VCaP (cell line): Measurements from ENCODE around the gene EGFR.

Experiments
- H3K27ac ChIP-seq: fragments of 450-650 bp; 2 replicates; pipeline ENCODE4 v1.5.1; 2017
- TF ChIP-seq, protein P1 (sequence below): fragments of 450-650 bp; conservative IDR thresholded peaks from 2 replicates; pipeline ENCODE4 v1.5.1; 2017; ENCODE audit warnings: mild to moderate bottlenecking, moderate library complexity

EGFR gene

DNA sequence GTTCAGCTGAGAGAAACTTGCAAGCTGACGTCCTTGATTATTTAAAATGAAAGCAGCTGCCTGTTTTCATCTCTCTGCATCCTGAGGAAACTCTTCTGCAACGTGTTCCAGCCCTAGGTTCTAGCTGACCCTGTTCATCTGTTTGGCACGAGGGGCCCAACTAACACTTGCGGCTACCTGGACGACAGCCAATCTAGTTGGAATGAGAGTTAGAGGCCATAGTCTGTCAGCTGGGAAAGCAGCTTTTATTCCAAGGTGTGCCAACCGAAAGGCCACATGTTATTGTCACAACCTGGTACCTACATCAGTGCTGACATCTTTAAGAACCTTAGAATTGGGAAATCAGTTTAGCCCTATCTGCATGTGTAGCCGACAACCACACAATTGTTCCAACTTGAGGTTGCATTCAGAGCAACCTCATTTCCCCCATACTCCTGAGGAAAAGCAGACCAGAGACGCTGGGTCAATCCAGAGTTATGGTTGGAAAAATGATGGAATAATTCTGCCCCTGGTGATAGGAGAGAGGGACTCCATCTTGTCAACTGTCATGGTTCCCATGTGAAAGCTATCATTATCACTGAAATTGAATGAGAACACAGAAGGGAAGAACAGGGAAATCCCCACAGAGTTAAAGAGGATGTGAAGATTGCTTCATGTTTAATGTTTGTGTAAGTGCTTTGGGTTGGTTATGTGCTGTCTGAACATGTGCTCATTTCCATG lies 121.6 kb downstream of the EGFR start:
- H3K27ac ChIP-seq, result no peak overlapping the region
- TF ChIP-seq, protein P1, sequence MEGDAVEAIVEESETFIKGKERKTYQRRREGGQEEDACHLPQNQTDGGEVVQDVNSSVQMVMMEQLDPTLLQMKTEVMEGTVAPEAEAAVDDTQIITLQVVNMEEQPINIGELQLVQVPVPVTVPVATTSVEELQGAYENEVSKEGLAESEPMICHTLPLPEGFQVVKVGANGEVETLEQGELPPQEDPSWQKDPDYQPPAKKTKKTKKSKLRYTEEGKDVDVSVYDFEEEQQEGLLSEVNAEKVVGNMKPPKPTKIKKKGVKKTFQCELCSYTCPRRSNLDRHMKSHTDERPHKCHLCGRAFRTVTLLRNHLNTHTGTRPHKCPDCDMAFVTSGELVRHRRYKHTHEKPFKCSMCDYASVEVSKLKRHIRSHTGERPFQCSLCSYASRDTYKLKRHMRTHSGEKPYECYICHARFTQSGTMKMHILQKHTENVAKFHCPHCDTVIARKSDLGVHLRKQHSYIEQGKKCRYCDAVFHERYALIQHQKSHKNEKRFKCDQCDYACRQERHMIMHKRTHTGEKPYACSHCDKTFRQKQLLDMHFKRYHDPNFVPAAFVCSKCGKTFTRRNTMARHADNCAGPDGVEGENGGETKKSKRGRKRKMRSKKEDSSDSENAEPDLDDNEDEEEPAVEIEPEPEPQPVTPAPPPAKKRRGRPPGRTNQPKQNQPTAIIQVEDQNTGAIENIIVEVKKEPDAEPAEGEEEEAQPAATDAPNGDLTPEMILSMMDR, result no peak

DNA sequence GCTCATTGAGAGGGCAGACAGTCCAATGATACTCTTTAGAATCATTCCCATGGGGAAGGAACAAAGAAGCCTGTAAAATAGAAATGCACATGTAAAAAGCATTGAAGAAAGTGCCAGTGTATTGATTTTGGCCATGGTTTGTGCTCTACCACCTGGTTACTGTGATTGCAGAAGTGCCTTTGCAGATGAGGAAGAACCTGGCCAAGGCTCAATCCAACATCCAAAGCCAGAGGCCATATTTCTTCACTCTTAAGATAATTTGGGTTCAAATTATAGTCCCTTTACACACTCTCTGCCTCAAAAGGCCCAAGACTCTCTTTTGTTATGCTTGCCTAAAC lies 122.1 kb downstream of the EGFR start:
- no peak overlapping the region for H3K27ac ChIP-seq

DNA sequence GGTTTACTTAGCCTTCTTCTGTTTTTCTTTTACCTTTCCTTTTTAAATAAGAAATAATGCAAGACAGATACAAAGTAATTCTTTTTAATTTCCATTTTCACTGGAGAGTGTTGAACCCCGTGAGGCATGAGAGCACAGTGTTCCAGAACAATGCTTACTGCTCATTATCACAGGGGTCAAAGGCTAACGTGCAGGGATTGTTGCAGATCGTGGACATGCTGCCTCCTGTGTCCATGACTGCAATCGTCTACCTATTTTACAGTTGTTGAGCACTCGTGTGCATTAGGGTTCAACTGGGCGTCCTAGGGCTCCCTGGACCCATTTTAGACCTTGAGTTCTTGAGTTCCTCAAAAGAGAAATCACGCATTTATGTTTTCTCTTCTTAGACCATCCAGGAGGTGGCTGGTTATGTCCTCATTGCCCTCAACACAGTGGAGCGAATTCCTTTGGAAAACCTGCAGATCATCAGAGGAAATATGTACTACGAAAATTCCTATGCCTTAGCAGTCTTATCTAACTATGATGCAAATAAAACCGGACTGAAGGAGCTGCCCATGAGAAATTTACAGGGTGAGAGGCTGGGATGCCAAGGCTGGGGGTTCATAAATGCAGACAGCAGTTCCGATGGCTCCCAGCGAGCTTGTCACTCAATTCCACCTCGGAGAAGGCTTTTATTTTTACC lies 124.2 kb downstream of the EGFR start:
- TF ChIP-seq, protein P1, result no peak
- no peak overlapping the region for H3K27ac ChIP-seq

More for the DNA sequence above, 122.1 kb downstream of the EGFR start:
- TF ChIP-seq, protein P1, result no peak

DNA sequence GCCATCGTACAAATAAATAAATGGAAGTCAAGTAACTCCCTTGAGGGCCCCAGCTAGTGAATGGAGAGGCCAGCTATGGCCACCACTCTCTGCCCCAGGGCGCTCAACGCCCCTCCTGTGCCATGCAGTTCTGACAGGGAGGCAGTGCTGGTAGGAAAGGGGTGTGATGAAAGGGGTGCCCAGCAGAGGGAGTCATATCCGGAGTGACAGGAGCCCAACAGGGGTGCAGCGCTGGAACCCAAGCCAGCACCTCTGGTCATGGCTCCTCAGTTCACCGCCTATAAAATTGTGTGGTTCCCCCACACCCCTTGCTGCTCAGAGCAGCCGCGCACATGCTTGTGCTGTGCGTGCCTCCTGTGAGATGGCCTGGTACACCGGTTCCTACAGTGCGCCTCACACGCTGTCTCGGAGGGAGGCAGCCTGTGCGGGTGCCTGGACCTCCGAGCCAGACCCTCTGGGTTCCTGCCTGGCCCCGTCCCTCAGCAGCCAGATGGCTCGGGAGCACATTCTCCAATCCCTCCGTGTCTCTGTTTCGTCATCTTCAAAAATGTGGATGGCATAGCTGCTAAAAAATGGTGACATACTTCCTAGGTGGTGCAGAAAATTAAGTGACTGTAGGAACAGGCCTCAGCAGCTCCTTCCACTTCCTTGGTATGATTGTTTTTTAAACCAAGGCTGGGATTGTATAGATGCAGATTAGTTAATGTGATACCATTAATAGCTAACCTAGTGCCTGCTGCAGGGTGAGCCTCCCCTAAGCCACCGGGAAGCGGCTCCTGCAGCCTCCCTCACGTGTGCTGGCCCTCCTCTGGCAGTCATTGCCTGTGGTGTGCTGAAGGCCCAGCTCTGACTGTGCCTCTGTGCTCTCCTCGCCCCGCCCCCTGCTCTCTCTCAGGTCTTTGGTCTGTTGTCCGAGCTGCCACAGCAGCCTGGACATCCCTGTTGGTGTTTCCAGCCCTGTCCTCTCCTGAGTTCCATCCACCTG lies 125.8 kb downstream of the EGFR start:
- no peak overlapping the region for H3K27ac ChIP-seq
- TF ChIP-seq, protein P1, result no peak; the same call in 1 of the 2 replicates

DNA sequence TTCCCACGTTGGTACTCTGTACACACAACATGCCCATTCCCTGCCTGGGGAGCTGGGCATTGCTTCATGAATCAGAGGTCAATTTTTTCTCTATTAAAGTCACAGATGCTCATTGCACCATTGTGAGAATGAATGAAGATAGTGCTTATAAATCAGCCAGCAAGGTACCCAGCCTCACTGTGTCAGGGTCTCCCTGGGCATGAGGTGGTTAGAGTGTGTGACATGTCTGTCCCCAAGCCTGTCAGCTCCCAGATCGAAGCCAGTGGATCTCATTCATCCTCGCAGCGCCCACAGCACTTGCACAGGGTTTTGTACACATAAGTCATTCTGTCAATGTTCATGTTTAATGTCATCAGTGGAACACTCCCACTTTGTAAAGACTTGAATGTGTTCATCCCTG lies 126.8 kb downstream of the EGFR start:
- TF ChIP-seq, protein P1, result no peak
- H3K27ac ChIP-seq, result no peak overlapping the region

DNA sequence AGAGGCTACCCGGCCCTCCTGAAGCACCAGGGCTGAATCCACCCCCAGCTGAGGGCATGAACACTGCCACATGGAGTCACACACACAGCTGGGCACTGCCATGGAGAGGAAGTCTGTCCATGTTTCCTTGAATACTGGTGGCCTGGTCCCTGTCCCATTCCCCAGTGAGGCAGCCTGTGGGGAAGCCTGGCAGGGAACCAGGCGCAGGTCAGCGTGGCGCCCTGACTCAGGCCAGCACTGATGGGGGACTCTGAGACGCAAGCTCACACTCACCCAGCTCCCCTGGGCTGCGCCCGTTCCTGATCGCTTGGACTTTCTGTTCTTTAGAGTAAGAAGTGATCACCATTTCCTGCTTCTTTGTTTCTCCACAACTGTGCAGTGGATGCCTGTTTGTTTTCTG lies 128.3 kb downstream of the EGFR start:
- H3K27ac ChIP-seq, result no peak overlapping the region
- TF ChIP-seq, protein P1, result no peak

DNA sequence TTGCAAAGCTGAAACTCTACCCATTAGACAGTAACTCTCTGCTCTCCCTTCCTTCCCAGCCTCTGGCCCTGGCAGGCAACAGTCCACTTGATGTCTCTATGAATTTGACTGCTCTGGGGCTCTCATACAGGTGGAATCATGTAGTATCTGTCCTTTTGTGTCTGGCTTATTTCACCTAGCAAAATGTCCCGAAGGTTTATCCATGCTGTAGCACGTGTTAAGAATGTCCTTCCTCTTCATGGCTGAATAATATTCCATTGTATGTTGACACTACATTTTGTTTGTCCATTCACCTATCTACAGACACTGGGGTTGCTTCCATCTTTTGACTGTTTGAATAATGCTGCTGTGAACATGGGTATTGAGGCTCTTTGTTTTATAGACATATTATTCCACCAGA lies 128.9 kb downstream of the EGFR start:
- TF ChIP-seq, protein P1, result no peak
- no peak overlapping the region for H3K27ac ChIP-seq
